HEK293 (cell line): Measurements from ENCODE around the gene BCR.
"Not testable (repeated sequence)": the region's sequence is repeated elsewhere in the genome, so short reads cannot be mapped to it uniquely, and the experiment has no call there.

Experiments
- CTCF ChIA-PET: fragments of 350-600 bp; formaldehyde crosslinking; extraction: SDS; loops from one replicate; lab custom pipeline; 2021; ENCODE audit warnings: antibody characterized with exemption; lab: Yijun Ruan, JAX
- POLR2A ChIA-PET: fragments of 300-600 bp; formaldehyde crosslinking; extraction: SDS; loops from one replicate; lab custom pipeline; 2020; ENCODE audit warnings: antibody characterized with exemption, inconsistent platforms; lab: Yijun Ruan, JAX
- H3K27ac ChIP-seq: fragments of 200-500 bp; sonication (Bioruptor generic); 2 replicates; pipeline ENCODE4 v1.5.1; 2014; ENCODE audit warnings: low read depth, low read length, control low read depth, inconsistent platforms; ENCODE audit errors: extremely low read depth
- H3K36me3 ChIP-seq, 2 experiments: fragments of 200-500 bp in 1 of 2; sonication (Bioruptor generic) in 1 of 2; 1 replicate in 1 of 2; 2 replicates in 1 of 2; pipeline ENCODE4 v1.5.1; 2014 to 2017; ENCODE audit warnings: inconsistent platforms in 2 of 2, low read length in 2 of 2; ENCODE audit not compliant: control insufficient read depth in 2 of 2, insufficient read depth in 1 of 2
- H3K4me1 ChIP-seq: fragments of 200-500 bp; sonication (Bioruptor generic); 2 replicates; pipeline ENCODE4 v1.5.1; 2014; ENCODE audit warnings: mild to moderate bottlenecking, low read length, inconsistent platforms; ENCODE audit not compliant: control insufficient read depth, insufficient read depth
- H3K4me3 ChIP-seq: 2 replicates; pipeline ENCODE4 v1.5.1; 2011; ENCODE audit warnings: low read depth, mild to moderate bottlenecking, control low read depth, low read length, moderate library complexity
- H3K9me3 ChIP-seq: fragments of 200-500 bp; sonication (Bioruptor generic); 2 replicates; pipeline ENCODE4 v1.5.1; 2014; ENCODE audit warnings: low read depth, low read length, inconsistent platforms; ENCODE audit not compliant: control insufficient read depth, insufficient read depth
- CTCF ChIP-seq: fragments of 450-650 bp; formaldehyde crosslinking; IDR thresholded peaks from 2 replicates; pipeline ENCODE4 v1.5.1; 2016; ENCODE audit warnings: missing biosample characterization, missing genetic modification characterization
- GLIS1 ChIP-seq: fragments of 450-650 bp; formaldehyde crosslinking; IDR thresholded peaks from 2 replicates; pipeline ENCODE4 v1.5.1; 2016; ENCODE audit warnings: missing biosample characterization, missing genetic modification characterization
- OSR2 ChIP-seq: fragments of 450-650 bp; formaldehyde crosslinking; IDR thresholded peaks from 2 replicates; pipeline ENCODE4 v1.5.1; 2016; ENCODE audit warnings: missing biosample characterization, missing genetic modification characterization
- REPIN1 ChIP-seq: fragments of 450-650 bp; formaldehyde crosslinking; IDR thresholded peaks from 2 replicates; pipeline ENCODE4 v1.5.1; 2017; ENCODE audit warnings: missing biosample characterization, missing genetic modification characterization, low read depth
- TCF7L2 ChIP-seq: IDR thresholded peaks from 2 replicates; pipeline ENCODE4 v1.6.1; 2011; ENCODE audit warnings: low read depth, mild to moderate bottlenecking, inconsistent platforms, low read length, moderate library complexity, borderline replicate concordance
- ZNF132 ChIP-seq: fragments of 450-650 bp; formaldehyde crosslinking; IDR thresholded peaks from 2 replicates; pipeline ENCODE4 v1.5.1; 2017; ENCODE audit warnings: missing biosample characterization, missing genetic modification characterization, borderline replicate concordance
- ZNF146 ChIP-seq: fragments of 450-650 bp; formaldehyde crosslinking; IDR thresholded peaks from 2 replicates; pipeline ENCODE4 v1.5.1; 2016; ENCODE audit warnings: missing biosample characterization, missing genetic modification characterization
- ZNF16 ChIP-seq: fragments of 450-650 bp; formaldehyde crosslinking; IDR thresholded peaks from 2 replicates; pipeline ENCODE4 v1.5.1; 2016; ENCODE audit warnings: low read depth, missing biosample characterization, missing genetic modification characterization
- ZNF2 ChIP-seq: fragments of 450-650 bp; formaldehyde crosslinking; IDR thresholded peaks from 2 replicates; pipeline ENCODE4 v1.5.1; 2016; ENCODE audit warnings: missing biosample characterization, missing genetic modification characterization
- ZNF366 ChIP-seq: fragments of 450-650 bp; formaldehyde crosslinking; conservative IDR thresholded peaks from 2 replicates; pipeline ENCODE4 v1.5.1; 2016; ENCODE audit warnings: missing biosample characterization, missing genetic modification characterization
- ZNF530 ChIP-seq: fragments of 450-650 bp; formaldehyde crosslinking; IDR thresholded peaks from 2 replicates; pipeline ENCODE4 v1.5.1; 2016; ENCODE audit warnings: low read depth, missing biosample characterization, missing genetic modification characterization
- ZNF580 ChIP-seq: fragments of 450-650 bp; formaldehyde crosslinking; IDR thresholded peaks from 2 replicates; pipeline ENCODE4 v1.5.1; 2016; ENCODE audit warnings: missing biosample characterization, missing genetic modification characterization
- ZNF629 ChIP-seq: fragments of 450-650 bp; formaldehyde crosslinking; IDR thresholded peaks from 2 replicates; pipeline ENCODE4 v1.5.1; 2017; ENCODE audit warnings: missing biosample characterization, missing genetic modification characterization
- ZNF639 ChIP-seq: fragments of 450-650 bp; formaldehyde crosslinking; IDR thresholded peaks from 2 replicates; pipeline ENCODE4 v1.5.1; 2016; ENCODE audit warnings: missing biosample characterization, missing genetic modification characterization
- ZNF654 ChIP-seq: fragments of 450-650 bp; formaldehyde crosslinking; IDR thresholded peaks from 2 replicates; pipeline ENCODE4 v1.5.1; 2016; ENCODE audit warnings: low read depth, missing biosample characterization, missing genetic modification characterization
- ZNF791 ChIP-seq: fragments of 450-650 bp; formaldehyde crosslinking; IDR thresholded peaks from 2 replicates; pipeline ENCODE4 v1.5.1; 2016; ENCODE audit warnings: missing biosample characterization, missing genetic modification characterization
- ZSCAN23 ChIP-seq: fragments of 450-650 bp; formaldehyde crosslinking; IDR thresholded peaks from 2 replicates; pipeline ENCODE4 v1.5.1; 2016; ENCODE audit warnings: missing biosample characterization, missing genetic modification characterization

Gene BCR

GRCh38 chr22:23313791-23314567 is 133.7 kb downstream of the BCR start:
- Histone ChIP-seq H3K4me3 (no peak overlapping the region), H3K9me3 (no peaks in the 10 kb centered on the region), H3K4me1 (no peaks in the 10 kb centered on the region), H3K27ac (no peak overlapping the region), H3K36me3 (peaks cover 0 to 26% of the 10 kb centered on the region in 2 experiments; a peak in 2 of 3 replicates)
- ChIA-PET POLR2A (no interaction called here), CTCF (interaction anchor here (0.6 to 3.1 kb wide), 4 partner anchors 50 to 510 kb away, joined by 3 to 16 read pairs (median 3); no protein-coding TSS in a partner anchor)
- TF ChIP-seq OSR2 (no peak), ZNF530 (tag by site-specific recombination) (no peak), ZNF146 (tag by site-specific recombination) (no peak), ZNF16 (tag by site-specific recombination) (no peak), ZNF629 (tag by site-specific recombination) (no peak), ZNF366 (tag by site-specific recombination) (no peak), TCF7L2 (no peak), ZNF2 (tag by site-specific recombination) (no peak), ZNF791 (tag by site-specific recombination) (no peak), ZNF639 (no peak), REPIN1 (tag by site-specific recombination) (no peak), ZSCAN23 (tag by site-specific recombination) (no peak)

- no peak overlapping the region for H3K4me3 ChIP-seq
- H3K4me1 ChIP-seq, result no peaks in the 10 kb centered on the region
- H3K36me3 ChIP-seq, result peaks cover 0 to 26% of the 10 kb centered on the region in 2 experiments; a peak in 2 of 3 replicates
- peak; percentile 11; the same call in 1 of the 2 replicates for TF ChIP-seq GLIS1 (tag by site-specific recombination)
- TF ChIP-seq ZNF132 (tag by site-specific recombination), result no peak
- TF ChIP-seq ZNF654 (tag by site-specific recombination), result peak; percentile 73
- peak; percentile 62 for TF ChIP-seq CTCF
- TF ChIP-seq ZNF580 (tag by site-specific recombination), result no peak
- no peaks in the 10 kb centered on the region for H3K9me3 ChIP-seq
- CTCF ChIA-PET, result interaction anchor here (0.6 to 3.1 kb wide), 2 partner anchors 70 to 291 kb away, joined by 3 to 16 read pairs; no protein-coding TSS in a partner anchor
- H3K27ac ChIP-seq, result no peak overlapping the region
- POLR2A ChIA-PET, result no interaction called here
Measured at GRCh38 chr22:23315341-23315917, 135.1 kb downstream of the BCR start.

GRCh38 chr22:23316596-23316995 is 136.3 kb downstream of the BCR start:
- POLR2A ChIA-PET, H3K9me3 ChIP-seq, H3K4me1 ChIP-seq, H3K4me3 ChIP-seq, H3K27ac ChIP-seq: not testable (repeated sequence)
- peaks cover 0 to 25% of the 10 kb centered on the region in 2 experiments; a peak in 2 of 3 replicates for H3K36me3 ChIP-seq
- CTCF ChIA-PET, result interaction anchor here (3.1 kb wide), 1 partner anchor 69 kb away, joined by 16 read pairs; no protein-coding TSS in a partner anchor

GRCh38 chr22:23318316-23318715 is 138.0 kb downstream of the BCR start:
- CTCF ChIA-PET, H3K4me1 ChIP-seq, H3K9me3 ChIP-seq, H3K4me3 ChIP-seq, H3K27ac ChIP-seq, POLR2A ChIA-PET: not testable (repeated sequence)
- peaks cover 0 to 14% of the 10 kb centered on the region in 2 experiments; a peak in 2 of 3 replicates for H3K36me3 ChIP-seq
